Endothelial cell (in vitro differentiated cells): Measurements from ENCODE around the gene RCOR3. TPM values are rescaled to one million over a fixed set of nuclear protein-coding genes. Genes with fewer than 3 reads are reported as not detected.
"Not testable (repeated sequence)": the region's sequence is repeated elsewhere in the genome, so short reads cannot be mapped to it uniquely, and the experiment has no call there.

Experiments used
- DNase-seq: peaks from one replicate; pipeline ENCODE4 v3.0.0; 2021; ENCODE audit warnings: low spot score
- H3K27ac Mint-ChIP-seq: one replicate; pipeline ENCODE4 v1.8.0; 2021; ENCODE audit warnings: mixed read lengths, inconsistent platforms; ENCODE audit not compliant: unreplicated experiment
- H3K27me3 Mint-ChIP-seq: one replicate; pipeline ENCODE4 v1.8.0; 2021; ENCODE audit warnings: mild to moderate bottlenecking, moderate library complexity, mixed read lengths, inconsistent platforms; ENCODE audit not compliant: unreplicated experiment
- H3K36me3 Mint-ChIP-seq: one replicate; pipeline ENCODE4 v1.8.0; 2021; ENCODE audit warnings: mild to moderate bottlenecking, low read depth, mixed read lengths, inconsistent platforms; ENCODE audit not compliant: unreplicated experiment
- H3K4me1 Mint-ChIP-seq: one replicate; pipeline ENCODE4 v1.8.0; 2021; ENCODE audit warnings: mild to moderate bottlenecking, mixed read lengths, inconsistent platforms; ENCODE audit not compliant: unreplicated experiment
- H3K4me3 Mint-ChIP-seq: one replicate; pipeline ENCODE4 v1.8.0; 2021; ENCODE audit warnings: mild to moderate bottlenecking, mixed read lengths, inconsistent platforms; ENCODE audit not compliant: unreplicated experiment
- H3K9me3 Mint-ChIP-seq: one replicate; pipeline ENCODE4 v1.8.0; 2021; ENCODE audit warnings: mixed read lengths, inconsistent platforms; ENCODE audit not compliant: unreplicated experiment
- total RNA-seq: library from RNA; stranded (reverse); fragmentation: NEBNext Ultra II Directional; extraction: Animal tissue kit (Norgen Biotek cat#: 25700); gene quantifications from one replicate; pipeline ENCODE4 v1.2.1, GENCODE V29; 2021; ENCODE audit not compliant: unreplicated experiment
- TF ChIP-seq, protein P1 (sequence below): fragments of 200-600 bp; sonication (generic); IDR thresholded peaks from one replicate; pipeline ENCODE4 v1.5.0; 2021; ENCODE audit warnings: antibody characterized with exemption; ENCODE audit not compliant: unreplicated experiment

The RCOR3 gene
- total RNA-seq, 1 donor from 2014 or later: 39.6 TPM

GRCh38 chr1:211260141-211261107 is 1.3 kb downstream of the RCOR3 start:
- peaks cover 5% of the 10 kb centered on the region for H3K36me3 Mint-ChIP-seq
- H3K4me3 Mint-ChIP-seq: peak overlapping the region; percentile 95
- TF ChIP-seq, protein P1, sequence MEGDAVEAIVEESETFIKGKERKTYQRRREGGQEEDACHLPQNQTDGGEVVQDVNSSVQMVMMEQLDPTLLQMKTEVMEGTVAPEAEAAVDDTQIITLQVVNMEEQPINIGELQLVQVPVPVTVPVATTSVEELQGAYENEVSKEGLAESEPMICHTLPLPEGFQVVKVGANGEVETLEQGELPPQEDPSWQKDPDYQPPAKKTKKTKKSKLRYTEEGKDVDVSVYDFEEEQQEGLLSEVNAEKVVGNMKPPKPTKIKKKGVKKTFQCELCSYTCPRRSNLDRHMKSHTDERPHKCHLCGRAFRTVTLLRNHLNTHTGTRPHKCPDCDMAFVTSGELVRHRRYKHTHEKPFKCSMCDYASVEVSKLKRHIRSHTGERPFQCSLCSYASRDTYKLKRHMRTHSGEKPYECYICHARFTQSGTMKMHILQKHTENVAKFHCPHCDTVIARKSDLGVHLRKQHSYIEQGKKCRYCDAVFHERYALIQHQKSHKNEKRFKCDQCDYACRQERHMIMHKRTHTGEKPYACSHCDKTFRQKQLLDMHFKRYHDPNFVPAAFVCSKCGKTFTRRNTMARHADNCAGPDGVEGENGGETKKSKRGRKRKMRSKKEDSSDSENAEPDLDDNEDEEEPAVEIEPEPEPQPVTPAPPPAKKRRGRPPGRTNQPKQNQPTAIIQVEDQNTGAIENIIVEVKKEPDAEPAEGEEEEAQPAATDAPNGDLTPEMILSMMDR: no peak
- peaks cover 18% of the 10 kb centered on the region for H3K4me1 Mint-ChIP-seq
- H3K27me3 Mint-ChIP-seq: peaks cover 14% of the 10 kb centered on the region
- H3K9me3 Mint-ChIP-seq: no peaks in the 10 kb centered on the region
- peak; percentile 77 for DNase-seq
- peak overlapping the region; percentile 85 for H3K27ac Mint-ChIP-seq

DNA sequence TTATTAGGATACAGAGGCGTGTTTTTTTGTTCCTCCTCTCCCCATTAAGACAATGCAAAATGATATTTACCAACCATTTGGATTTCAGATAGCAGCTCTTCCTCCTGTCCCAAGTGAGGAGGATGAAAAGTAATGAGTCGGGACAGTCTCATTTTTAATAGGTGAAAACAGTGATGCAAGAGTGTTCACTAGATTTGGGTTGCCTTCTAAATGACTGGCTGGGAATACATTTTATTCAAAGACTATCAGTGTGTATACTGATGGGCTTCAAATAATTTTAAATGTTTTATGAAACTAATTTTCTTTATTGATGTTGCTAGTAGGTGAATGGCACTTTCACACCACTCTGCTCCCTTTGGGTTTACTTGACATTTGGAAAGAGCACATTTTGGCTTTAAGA is 2.1 kb downstream of the RCOR3 start:
- peaks cover 5% of the 10 kb centered on the region for H3K36me3 Mint-ChIP-seq
- peak overlapping the region; percentile 62 for H3K27ac Mint-ChIP-seq
- TF ChIP-seq, protein P1: no peak
- DNase-seq: no peak
- peak overlapping the region; percentile 89 for H3K4me3 Mint-ChIP-seq
- H3K27me3 Mint-ChIP-seq: peaks cover 14% of the 10 kb centered on the region
- H3K4me1 Mint-ChIP-seq: peaks cover 18% of the 10 kb centered on the region
- H3K9me3 Mint-ChIP-seq: no peaks in the 10 kb centered on the region

- not testable (repeated sequence) for H3K27ac Mint-ChIP-seq, H3K36me3 Mint-ChIP-seq, H3K4me3 Mint-ChIP-seq, H3K4me1 Mint-ChIP-seq, DNase-seq, H3K9me3 Mint-ChIP-seq
- peaks cover 13% of the 10 kb centered on the region for H3K27me3 Mint-ChIP-seq
These were observed 3.9 kb downstream of the RCOR3 start for GRCh38 chr1:211263022-211263421.

DNA sequence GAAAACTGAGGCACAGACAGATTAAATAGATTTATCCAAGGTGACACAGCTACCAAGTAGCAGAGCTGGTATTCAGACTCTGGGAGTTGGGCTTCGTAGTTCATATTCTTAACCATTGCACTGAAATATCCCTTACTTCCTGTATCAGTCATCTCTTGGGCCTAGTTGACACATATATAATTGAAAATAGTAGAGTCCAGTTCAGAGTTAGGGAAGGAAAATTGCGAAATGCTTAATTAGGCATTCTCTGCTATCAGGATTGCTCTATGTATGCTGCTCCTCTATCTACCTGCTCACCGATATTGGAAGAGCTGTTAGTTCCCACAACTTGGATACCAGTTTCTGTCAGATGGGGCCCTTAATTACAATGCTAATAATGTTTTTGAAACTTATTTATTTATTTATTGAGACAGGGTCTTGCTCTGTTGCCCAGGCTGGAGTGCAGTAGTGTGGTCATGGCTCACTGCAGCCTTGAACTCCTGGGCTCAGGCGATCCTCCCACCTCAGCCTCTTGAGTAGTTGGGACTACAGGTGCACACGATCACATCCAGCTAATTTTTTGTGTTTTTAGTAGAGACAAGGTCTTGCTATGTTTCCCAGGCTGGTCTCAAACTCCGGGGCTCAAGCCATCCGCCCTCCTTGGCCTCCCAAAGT is 8.2 kb downstream of the RCOR3 start:
- Mint-ChIP-seq H3K4me1 (no peaks in the 10 kb centered on the region), H3K9me3 (no peaks in the 10 kb centered on the region), H3K4me3 (no peak overlapping the region), H3K27me3 (peaks cover 2% of the 10 kb centered on the region), H3K36me3 (peaks cover 6% of the 10 kb centered on the region), H3K27ac (no peak overlapping the region)
- no peak for DNase-seq
- TF ChIP-seq, protein P1: no peak

GRCh38 chr1:211279340-211279739 is 20.2 kb downstream of the RCOR3 start:
- H3K27me3 Mint-ChIP-seq: no peaks in the 10 kb centered on the region
- H3K4me1 Mint-ChIP-seq: no peaks in the 10 kb centered on the region
- TF ChIP-seq, protein P1: no peak

More at GRCh38 chr1:211279340-211279739, 20.2 kb downstream of the RCOR3 start:
- Mint-ChIP-seq H3K4me3 (no peak overlapping the region), H3K27ac (no peak overlapping the region), H3K9me3 (no peaks in the 10 kb centered on the region), H3K36me3 (no peaks in the 10 kb centered on the region)
- DNase-seq: no peak
